HCT116 (cell line): ENCODE data around the gene SLC25A30. TPM values are rescaled to one million over a fixed set of nuclear protein-coding genes. Genes with fewer than 3 reads are reported as not detected.
A peak's percentile ranks its signal among the peaks of the same experiment; 100 is the strongest.

Experiments
- ATAC-seq: fragments of 200-7000 bp; cut with Tn5 transposase; 2 replicates; pipeline ENCODE4 v1.9.1; 2020; ENCODE audit warnings: mild to moderate bottlenecking, moderate library complexity
- BruUV-seq: library from RNA; stranded (reverse); fragments of 400-500 nt; replicated peaks from 2 replicates; lab custom pipeline; 2021; lab: Mats Ljungman, UMichigan
- CTCF ChIA-PET: fragments of 300-600 bp; sonication (Branson Sonifier 250); formaldehyde crosslinking; loops from one replicate; lab custom pipeline; 2021; ENCODE audit warnings: antibody characterized with exemption; lab: Charles Lee
- POLR2A ChIA-PET: fragments of 300-600, 350-600 bp; sonication (Branson Sonifier 250); formaldehyde crosslinking; loops from one replicate; lab custom pipeline; 2021; ENCODE audit warnings: antibody characterized with exemption; lab: Charles Lee
- RAD21 ChIA-PET, 2 experiments: fragments of 300-600 bp; sonication (Branson Sonifier 250); formaldehyde crosslinking; loops; one replicate each; lab custom pipeline; 2023; ENCODE audit warnings: low total read pairs in 2 of 2; ENCODE audit not compliant: uncharacterized antibody in 2 of 2, unreplicated experiment in 2 of 2, low non-redundant PET in 1 of 2; lab: Charles Lee
- DNase-seq: peaks from one replicate; pipeline ENCODE4 v3.0.0-alpha.2; 2010; ENCODE audit warnings: low read depth, low spot score
- H2AFZ ChIP-seq: fragments of 200-600 bp; shearing (Covaris generic), sonication (generic); 2 replicates; pipeline ENCODE4 v1.6.1; 2017; ENCODE audit warnings: low read depth, mixed run types, mixed read lengths, antibody characterized with exemption, low read length; ENCODE audit not compliant: poor library complexity, severe bottlenecking
- H3K27ac ChIP-seq: 2 replicates; pipeline ENCODE4 v1.5.1; 2012; ENCODE audit warnings: low read depth, low read length
- H3K27me3 ChIP-seq: fragments of 200-600 bp; sonication (generic); 2 replicates; pipeline ENCODE4 v1.6.1; 2016; ENCODE audit warnings: mixed run types, low read length, mixed read lengths; ENCODE audit not compliant: insufficient read depth
- H3K36me3 ChIP-seq, 2 experiments: fragments of 200-500 bp in 1 of 2; fragments of 200-600 bp in 1 of 2; sonication (Bioruptor generic) in 1 of 2; sonication (generic) in 1 of 2; 2 replicates each; pipeline versions ENCODE4 v1.5.1 to v1.6.1; 2014 to 2016; ENCODE audit warnings: low read length in 2 of 2, inconsistent platforms in 1 of 2, mixed read lengths in 1 of 2, mixed run types in 1 of 2; ENCODE audit not compliant: insufficient read depth in 2 of 2, control insufficient read depth in 1 of 2
- H3K4me1 ChIP-seq, 2 experiments: fragments of 200-600 bp in 1 of 2; sonication (generic) in 1 of 2; 2 replicates each; pipeline versions ENCODE4 v1.5.1 to v1.6.1; 2012 to 2017; ENCODE audit warnings: low read length in 2 of 2, inconsistent platforms in 1 of 2, mild to moderate bottlenecking in 1 of 2, mixed read lengths in 1 of 2, mixed run types in 1 of 2, moderate library complexity in 1 of 2; ENCODE audit not compliant: insufficient read depth in 2 of 2, control insufficient read depth in 1 of 2
- H3K4me2 ChIP-seq: fragments of 200-600 bp; sonication (generic); 2 replicates; pipeline ENCODE4 v1.6.1; 2017; ENCODE audit warnings: mixed run types, low read length, mixed read lengths
- H3K4me3 ChIP-seq, 2 experiments: fragments of 200-600 bp in 1 of 2; sonication (generic) in 1 of 2; replicated peaks in 1 of 2; 2 replicates each; pipeline ENCODE4 v1.5.1; 2011 to 2016; ENCODE audit warnings: low read length in 2 of 2, control low read depth in 1 of 2, low read depth in 1 of 2, mild to moderate bottlenecking in 1 of 2, mixed read lengths in 1 of 2, mixed run types in 1 of 2
- H3K79me2 ChIP-seq: fragments of 200-600 bp; sonication (generic); 2 replicates; pipeline ENCODE4 v1.6.1; 2017; ENCODE audit warnings: mild to moderate bottlenecking, mixed run types, low read length, moderate library complexity, mixed read lengths; ENCODE audit not compliant: insufficient read depth
- H3K9ac ChIP-seq: fragments of 200-600 bp; sonication (generic); 2 replicates; pipeline ENCODE4 v1.6.1; 2016; ENCODE audit warnings: low read length, mixed read lengths
- H3K9me2 ChIP-seq: fragments of 200-600 bp; sonication (generic), shearing (Covaris generic); 2 replicates; pipeline ENCODE4 v1.6.1; 2017; ENCODE audit warnings: mixed run types, mild to moderate bottlenecking, moderate library complexity; ENCODE audit not compliant: insufficient read depth
- H3K9me3 ChIP-seq, 2 experiments: fragments of 200-500 bp in 1 of 2; fragments of 200-600 bp in 1 of 2; sonication (Bioruptor generic) in 1 of 2; sonication (generic) in 1 of 2; 2 replicates each; pipeline ENCODE4 v1.6.1; 2014 to 2017; ENCODE audit warnings: low read length in 2 of 2, mixed read lengths in 2 of 2, inconsistent platforms in 1 of 2, low read depth in 1 of 2, mild to moderate bottlenecking in 1 of 2, mixed run types in 1 of 2, moderate library complexity in 1 of 2; ENCODE audit not compliant: control insufficient read depth in 1 of 2, insufficient read depth in 1 of 2
- H4K20me1 ChIP-seq: fragments of 200-600 bp; sonication (generic), shearing (Covaris generic); 2 replicates; pipeline ENCODE4 v1.6.1; 2017; ENCODE audit warnings: mixed run types, mild to moderate bottlenecking, moderate library complexity; ENCODE audit not compliant: insufficient read depth
- CBX3 ChIP-seq: IDR thresholded peaks from 2 replicates; pipeline ENCODE4 v1.6.1; 2012; ENCODE audit warnings: low read depth
- CEBPB ChIP-seq: IDR thresholded peaks from 2 replicates; pipeline ENCODE4 v1.6.1; 2012; ENCODE audit warnings: low read depth
- CTCF ChIP-seq, 3 experiments: fragments of 200-600 bp in 1 of 3; sonication (generic) in 1 of 3; IDR thresholded peaks in 2 of 3; conservative IDR thresholded peaks in 1 of 3; 2 replicates each; pipeline ENCODE4 v1.5.1; 2012 to 2017; ENCODE audit warnings: low read depth in 2 of 3, low read length in 2 of 3, antibody characterized with exemption in 1 of 3, borderline replicate concordance in 1 of 3, control low read depth in 1 of 3, mild to moderate bottlenecking in 1 of 3, mixed read lengths in 1 of 3, mixed run types in 1 of 3, moderate library complexity in 1 of 3; ENCODE audit not compliant: insufficient read depth in 1 of 3
- EZH2phosphoT487 ChIP-seq: fragments of 200-600 bp; IDR thresholded peaks from 2 replicates; pipeline ENCODE4 v1.6.1; 2018; ENCODE audit warnings: antibody characterized with exemption, borderline replicate concordance
- FOSL1 ChIP-seq: IDR thresholded peaks from 2 replicates; pipeline ENCODE4 v1.6.1; 2012; ENCODE audit warnings: low read depth
- POLR2AphosphoS5 ChIP-seq: IDR thresholded peaks from 2 replicates; pipeline ENCODE4 v1.6.1; 2011; ENCODE audit warnings: mild to moderate bottlenecking, low read depth, low read length, moderate library complexity
- RAD21 ChIP-seq: IDR thresholded peaks from 2 replicates; pipeline ENCODE4 v1.6.1; 2012; ENCODE audit warnings: low read depth, mild to moderate bottlenecking
- REST ChIP-seq: IDR thresholded peaks from 2 replicates; pipeline ENCODE4 v1.6.1; 2012; ENCODE audit warnings: low read depth
- SRF ChIP-seq: IDR thresholded peaks from 2 replicates; pipeline ENCODE4 v1.6.1; 2012; ENCODE audit warnings: low read depth
- YY1 ChIP-seq: IDR thresholded peaks from 2 replicates; pipeline ENCODE4 v1.6.1; 2011; ENCODE audit warnings: low read length, low read depth, moderate library complexity, mild to moderate bottlenecking; ENCODE audit not compliant: insufficient replicate concordance; ENCODE audit errors: extremely low read depth
- intact Hi-C: fragments of 100-400 bp; cut with micrococcal nuclease; formaldehyde crosslinking; loops from 2 replicates; pipeline ENCODE4 v1.10.0; 2022
- total RNA-seq: library from RNA; stranded (reverse); gene quantifications from one replicate; pipeline ENCODE4 v1.2.1, GENCODE V29; 2021; ENCODE audit not compliant: unreplicated experiment

SLC25A30 gene
- total RNA-seq, 1 experiment from 2014 or later: 29.2 TPM

GRCh38 chr13:45393941-45394570 lies 24.1 kb downstream of the SLC25A30 start:
- no TSS peak for BruUV-seq
- H3K36me3 ChIP-seq: peaks cover 21 to 37% of the 10 kb centered on the region in 2 experiments
- POLR2A ChIA-PET: interaction anchor here (0.7 kb wide), 1 partner anchor 62 kb away, joined by 5 read pairs; no protein-coding TSS in a partner anchor

More at GRCh38 chr13:45393941-45394570, 24.1 kb downstream of the SLC25A30 start:
- Histone ChIP-seq H3K27ac (no peak overlapping the region), H3K4me1 (no peaks in the 10 kb centered on the region), H3K27me3 (no peaks in the 10 kb centered on the region), H3K4me2 (no peak overlapping the region), H3K9me3 (no peaks in the 10 kb centered on the region), H3K4me3 (no peak overlapping the region), H4K20me1 (no peaks in the 10 kb centered on the region), H3K9me2 (no peaks in the 10 kb centered on the region), H2AFZ (no peak overlapping the region), H3K9ac (no peak overlapping the region)
- ATAC-seq (peak; percentile 99), DNase-seq (peak; percentile 45)
- intact Hi-C loops: loop anchor here (10.0 kb wide), 1 partner anchor 349 kb away; no protein-coding TSS in a partner anchor
- CTCF ChIA-PET: interaction anchor here (0.9 to 2.3 kb wide), 11 partner anchors 9 to 421 kb away, joined by 3 to 13 read pairs (median 3); partner anchors contain the start of genes SLC25A30 and TPT1
- peak; percentile 63 for TF ChIP-seq RAD21
- TF ChIP-seq CEBPB: no peak
- TF ChIP-seq SRF: no peak
- no peak for TF ChIP-seq REST
- TF ChIP-seq FOSL1: no peak
- peak; percentile 43 to 80 (median 65); a peak in 4 of 6 replicates for TF ChIP-seq CTCF (IDR thresholded peaks at IDR 0.05 in 2 of 3, conservative IDR thresholded peaks at IDR 0.05 in 1 of 3; ENCODE audit: borderline replicate concordance in 1 of 3, insufficient read depth in 1 of 3, low read depth in 2 of 3, low read length in 2 of 3)
- no peak for TF ChIP-seq YY1
- TF ChIP-seq POLR2AphosphoS5: no peak
- no peak for TF ChIP-seq CBX3
- TF ChIP-seq EZH2phosphoT487: no peak
- TF ChIP-seq, all 23 proteins: peak for 2
- RAD21 ChIA-PET: interaction anchor here in 1 of 2 experiments (0.5 kb wide), 1 partner anchor 69 kb away, joined by 4 read pairs; no protein-coding TSS in a partner anchor
- H3K79me2 ChIP-seq: no peaks in the 10 kb centered on the region
